Ishikawa (cell line): ENCODE data around the gene OTULIN.

ENCODE experiments used
- CREB1 ChIP-seq: IDR thresholded peaks from 2 replicates; pipeline ENCODE4 v1.6.1; 2012; ENCODE audit warnings: low read depth
- EGR1 ChIP-seq: IDR thresholded peaks from 2 replicates; pipeline ENCODE4 v1.6.1; 2012
- FOXM1 ChIP-seq: IDR thresholded peaks from 2 replicates; pipeline ENCODE4 v1.6.1; 2012; ENCODE audit warnings: low read depth, borderline replicate concordance
- RAD21 ChIP-seq: IDR thresholded peaks from 2 replicates; pipeline ENCODE4 v1.6.1; 2012; ENCODE audit warnings: low read depth
- TEAD4 ChIP-seq: IDR thresholded peaks from 2 replicates; pipeline ENCODE4 v1.6.1; 2012
- TF ChIP-seq, protein P1 (sequence below): IDR thresholded peaks from 2 replicates; pipeline ENCODE4 v1.6.1; 2012
- TF ChIP-seq, protein P2 (sequence below): IDR thresholded peaks from 2 replicates; pipeline ENCODE4 v1.6.1; 2012; ENCODE audit warnings: low read depth, mild to moderate bottlenecking
- TF ChIP-seq, protein P3 (sequence below): IDR thresholded peaks from 2 replicates; pipeline ENCODE4 v1.6.1; 2012

DNA sequence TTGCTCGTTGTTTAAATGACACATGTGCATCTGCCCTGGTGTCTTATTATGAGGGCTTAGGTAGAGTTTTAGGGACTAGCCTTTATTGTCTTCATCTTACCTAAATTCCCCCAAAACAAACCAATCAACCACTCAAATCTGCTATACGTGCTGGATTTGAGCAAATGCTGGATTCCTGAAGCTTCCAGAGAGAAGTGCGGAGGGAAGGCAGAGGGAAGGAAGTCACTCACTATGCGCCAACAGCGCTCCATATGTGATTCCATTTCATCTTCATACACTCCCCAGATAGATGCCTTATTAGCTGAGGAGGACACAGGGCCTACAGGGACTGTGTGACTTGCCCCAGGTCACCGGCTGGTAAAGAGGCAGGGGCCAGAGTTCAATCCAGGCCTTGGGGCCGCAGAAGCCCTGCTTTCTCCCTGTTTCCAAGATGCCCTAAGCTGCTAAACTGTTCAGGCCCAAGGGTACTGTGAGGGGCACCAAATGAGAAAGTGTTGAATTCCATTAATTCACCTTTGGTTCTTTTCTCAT lies 63.5 kb downstream of the OTULIN start:
- TF ChIP-seq CREB1, result no peak
- TF ChIP-seq FOXM1, result no peak
- TF ChIP-seq TEAD4, result no peak
- TF ChIP-seq, protein P1, sequence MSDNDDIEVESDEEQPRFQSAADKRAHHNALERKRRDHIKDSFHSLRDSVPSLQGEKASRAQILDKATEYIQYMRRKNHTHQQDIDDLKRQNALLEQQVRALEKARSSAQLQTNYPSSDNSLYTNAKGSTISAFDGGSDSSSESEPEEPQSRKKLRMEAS, result no peak
- TF ChIP-seq, protein P2, sequence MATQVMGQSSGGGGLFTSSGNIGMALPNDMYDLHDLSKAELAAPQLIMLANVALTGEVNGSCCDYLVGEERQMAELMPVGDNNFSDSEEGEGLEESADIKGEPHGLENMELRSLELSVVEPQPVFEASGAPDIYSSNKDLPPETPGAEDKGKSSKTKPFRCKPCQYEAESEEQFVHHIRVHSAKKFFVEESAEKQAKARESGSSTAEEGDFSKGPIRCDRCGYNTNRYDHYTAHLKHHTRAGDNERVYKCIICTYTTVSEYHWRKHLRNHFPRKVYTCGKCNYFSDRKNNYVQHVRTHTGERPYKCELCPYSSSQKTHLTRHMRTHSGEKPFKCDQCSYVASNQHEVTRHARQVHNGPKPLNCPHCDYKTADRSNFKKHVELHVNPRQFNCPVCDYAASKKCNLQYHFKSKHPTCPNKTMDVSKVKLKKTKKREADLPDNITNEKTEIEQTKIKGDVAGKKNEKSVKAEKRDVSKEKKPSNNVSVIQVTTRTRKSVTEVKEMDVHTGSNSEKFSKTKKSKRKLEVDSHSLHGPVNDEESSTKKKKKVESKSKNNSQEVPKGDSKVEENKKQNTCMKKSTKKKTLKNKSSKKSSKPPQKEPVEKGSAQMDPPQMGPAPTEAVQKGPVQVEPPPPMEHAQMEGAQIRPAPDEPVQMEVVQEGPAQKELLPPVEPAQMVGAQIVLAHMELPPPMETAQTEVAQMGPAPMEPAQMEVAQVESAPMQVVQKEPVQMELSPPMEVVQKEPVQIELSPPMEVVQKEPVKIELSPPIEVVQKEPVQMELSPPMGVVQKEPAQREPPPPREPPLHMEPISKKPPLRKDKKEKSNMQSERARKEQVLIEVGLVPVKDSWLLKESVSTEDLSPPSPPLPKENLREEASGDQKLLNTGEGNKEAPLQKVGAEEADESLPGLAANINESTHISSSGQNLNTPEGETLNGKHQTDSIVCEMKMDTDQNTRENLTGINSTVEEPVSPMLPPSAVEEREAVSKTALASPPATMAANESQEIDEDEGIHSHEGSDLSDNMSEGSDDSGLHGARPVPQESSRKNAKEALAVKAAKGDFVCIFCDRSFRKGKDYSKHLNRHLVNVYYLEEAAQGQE, result no peak
- TF ChIP-seq, protein P3, sequence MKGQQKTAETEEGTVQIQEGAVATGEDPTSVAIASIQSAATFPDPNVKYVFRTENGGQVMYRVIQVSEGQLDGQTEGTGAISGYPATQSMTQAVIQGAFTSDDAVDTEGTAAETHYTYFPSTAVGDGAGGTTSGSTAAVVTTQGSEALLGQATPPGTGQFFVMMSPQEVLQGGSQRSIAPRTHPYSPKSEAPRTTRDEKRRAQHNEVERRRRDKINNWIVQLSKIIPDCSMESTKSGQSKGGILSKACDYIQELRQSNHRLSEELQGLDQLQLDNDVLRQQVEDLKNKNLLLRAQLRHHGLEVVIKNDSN, result no peak
- no peak for TF ChIP-seq RAD21
- TF ChIP-seq EGR1, result no peak
